Muscle of leg (tissue), 11 donors: ENCODE results near the gene CKB. TPM values are rescaled to one million over a fixed set of nuclear protein-coding genes. Genes with fewer than 3 reads are reported as not detected.

ENCODE experiments used
- DNase-seq: peaks from one replicate; pipeline ENCODE4 v3.0.0; 2013
- H3K27ac ChIP-seq: one replicate; pipeline ENCODE4 v1.5.1; 2013; ENCODE audit warnings: mild to moderate bottlenecking, low read length, control low read depth
- H3K27me3 ChIP-seq: one replicate; pipeline ENCODE4 v1.6.1; 2013; ENCODE audit warnings: low read length; ENCODE audit not compliant: control insufficient read depth, insufficient read depth
- H3K36me3 ChIP-seq: one replicate; pipeline ENCODE4 v1.6.1; 2013; ENCODE audit warnings: low read length; ENCODE audit not compliant: control insufficient read depth, insufficient read depth
- H3K4me1 ChIP-seq: one replicate; pipeline ENCODE4 v1.6.1; 2013; ENCODE audit warnings: low read length; ENCODE audit not compliant: control insufficient read depth, insufficient read depth
- H3K4me3 ChIP-seq: one replicate; pipeline ENCODE4 v1.5.1; 2013; ENCODE audit warnings: low read length, control low read depth
- H3K9me3 ChIP-seq: replicated peaks from 2 replicates; pipeline ENCODE4 v1.6.1; 2013; ENCODE audit warnings: low read depth, low read length; ENCODE audit not compliant: control insufficient read depth
- WGBS: methylation state at CpG from one replicate; pipeline ENCODE4 v1.1.5; 2013; ENCODE audit warnings: missing lambda C conversion rate; ENCODE audit not compliant: insufficient coverage; 5-methylcytosine and 5-hydroxymethylcytosine counted together
- polyA plus RNA-seq, 8 donors: library from polyadenylated mRNA; unstranded; fragments of 120-200 nt; gene quantifications; one replicate each; pipeline versions ENCODE4 v1.2.1 to v1.2.3, GENCODE V29; 2013; ENCODE audit warnings: inconsistent platforms in 1 of 8, low replicate concordance in 1 of 8; ENCODE audit not compliant: insufficient read length in 8 of 8, insufficient read depth in 1 of 8
- total RNA-seq: library from RNA; stranded (reverse); fragments of 120-200 nt; gene quantifications from one replicate; pipeline ENCODE4 v1.2.4, GENCODE V29; 2013

CKB gene
- total and polyA plus RNA-seq, 9 donors = 155 to 560 (median 329) TPM

DNA sequence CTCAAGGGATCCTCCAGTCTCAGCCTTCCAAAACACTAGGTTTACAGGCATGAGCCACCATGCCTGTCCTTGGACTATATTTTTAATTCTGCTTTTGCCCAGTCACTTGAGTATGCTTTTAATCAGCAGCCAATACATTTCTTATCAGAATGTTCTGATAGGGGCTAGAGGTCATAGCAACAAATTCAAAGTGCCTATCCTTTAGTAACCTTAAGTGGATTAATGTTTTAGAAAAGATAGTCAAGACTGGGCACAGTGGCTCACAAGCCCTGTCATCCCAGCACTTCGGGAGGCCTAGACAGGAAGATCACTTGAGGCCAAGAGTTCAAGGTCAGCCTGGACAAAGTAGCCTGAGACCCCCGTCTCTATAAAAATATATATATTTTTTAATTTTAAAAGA, 37.1 kb downstream of the CKB start:
- peaks cover 12% of the 10 kb centered on the region for H3K4me1 ChIP-seq
- H3K27ac ChIP-seq = no peak overlapping the region
- no peak for DNase-seq
- WGBS = no CpG with 5 or more reads among the region's 2 CpGs
- peaks cover 45% of the 10 kb centered on the region for H3K36me3 ChIP-seq
- H3K9me3 ChIP-seq = no peaks in the 10 kb centered on the region
- H3K4me3 ChIP-seq = no peak overlapping the region
- no peaks in the 10 kb centered on the region for H3K27me3 ChIP-seq

DNA sequence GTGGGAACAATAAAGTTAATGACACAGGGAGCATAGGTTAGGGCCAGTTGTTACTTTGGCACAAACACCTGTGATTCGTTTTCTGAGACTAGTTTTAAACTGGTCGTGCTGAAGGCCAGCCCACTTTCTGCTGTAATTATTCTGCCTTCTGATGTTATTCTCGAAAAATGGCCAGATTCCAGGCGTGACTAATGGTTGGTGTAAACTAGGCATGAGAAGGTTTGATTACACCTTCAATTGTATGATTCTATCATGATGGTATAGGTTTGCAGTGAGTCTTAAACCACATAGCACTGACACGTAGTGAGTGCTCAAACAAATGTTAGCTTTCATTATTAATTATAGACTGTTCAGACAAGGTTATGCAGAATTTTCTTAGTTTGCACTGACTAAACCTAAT, 39.0 kb downstream of the CKB start:
- Histone ChIP-seq H3K27me3 (no peaks in the 10 kb centered on the region), H3K27ac (no peak overlapping the region), H3K4me1 (peaks cover 5% of the 10 kb centered on the region), H3K9me3 (no peaks in the 10 kb centered on the region), H3K36me3 (peaks cover 43% of the 10 kb centered on the region), H3K4me3 (no peak overlapping the region)
- 50% methylated on average over 4 of the region's 5 CpGs for WGBS
- DNase-seq = no peak

DNA sequence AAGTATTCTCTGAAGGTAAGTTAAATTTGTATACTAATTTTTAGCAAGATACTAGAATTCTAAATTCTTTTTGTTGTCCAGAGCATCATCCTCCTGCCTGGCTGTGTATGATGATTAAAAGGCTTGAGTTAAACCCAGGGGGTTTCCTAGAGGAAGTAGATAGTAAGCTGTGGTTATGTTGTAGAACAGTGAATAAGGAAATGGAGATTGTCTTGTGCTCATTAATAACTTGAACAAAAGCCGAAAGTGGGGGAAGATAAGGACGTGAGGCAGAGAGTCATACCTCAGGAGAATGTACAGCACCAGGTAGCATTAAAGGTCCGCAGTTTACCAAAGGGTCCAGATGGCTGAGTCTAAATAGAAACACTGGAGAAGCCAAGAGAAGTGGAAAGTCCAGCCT, 42.0 kb downstream of the CKB start:
- WGBS = 79% methylated on average over 3 of the region's 3 CpGs
- no peak for DNase-seq
- Histone ChIP-seq H3K27ac (no peak overlapping the region), H3K36me3 (peaks cover 53% of the 10 kb centered on the region), H3K9me3 (no peaks in the 10 kb centered on the region), H3K4me1 (no peaks in the 10 kb centered on the region), H3K27me3 (no peaks in the 10 kb centered on the region), H3K4me3 (no peak overlapping the region)

DNA sequence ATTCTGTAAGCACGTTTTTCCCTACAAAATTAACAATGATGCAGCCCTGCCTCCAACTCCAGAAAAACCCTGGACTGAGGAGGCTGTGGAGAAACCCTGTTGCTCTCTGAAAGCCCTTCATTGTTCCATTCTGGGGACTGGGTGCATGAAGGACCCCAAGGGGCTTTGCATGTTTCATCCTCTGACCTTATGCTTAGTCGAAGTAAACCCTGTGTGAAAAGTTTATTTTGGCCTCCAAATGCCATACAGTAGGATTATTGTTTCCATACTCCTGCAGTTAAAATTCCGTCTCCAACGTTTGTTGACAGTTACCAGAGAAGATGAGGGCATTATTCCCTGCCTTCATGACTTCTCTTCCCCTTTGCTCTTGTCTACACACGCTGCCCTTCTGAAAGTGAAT, 46.0 kb downstream of the CKB start:
- Histone ChIP-seq H3K4me3 (no peak overlapping the region), H3K9me3 (no peaks in the 10 kb centered on the region), H3K4me1 (no peaks in the 10 kb centered on the region), H3K27me3 (no peaks in the 10 kb centered on the region), H3K27ac (no peak overlapping the region), H3K36me3 (peaks cover 50% of the 10 kb centered on the region)
- WGBS = 71% methylated on average over 1 of the region's 5 CpGs
- no peak for DNase-seq

DNA sequence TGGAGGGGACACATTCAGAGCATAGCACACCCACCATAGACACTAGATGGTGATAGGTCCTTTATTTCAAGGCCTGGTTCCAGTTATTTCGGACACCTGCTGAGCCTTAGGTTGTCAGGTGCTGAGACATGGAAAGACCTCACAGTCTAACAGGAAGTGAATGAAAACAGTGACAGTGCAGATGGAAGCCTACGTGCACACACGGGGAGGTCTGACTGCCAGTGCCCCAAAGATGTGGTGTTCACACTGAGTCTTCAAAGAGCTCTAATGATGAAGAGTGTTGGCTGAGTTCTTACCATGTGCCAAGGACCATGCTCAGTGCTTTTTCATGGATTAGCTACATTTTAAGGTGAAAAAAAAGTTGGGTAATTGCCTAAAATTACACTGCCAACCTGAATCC, 46.6 kb downstream of the CKB start:
- Histone ChIP-seq H3K27me3 (no peaks in the 10 kb centered on the region), H3K4me1 (no peaks in the 10 kb centered on the region), H3K9me3 (no peaks in the 10 kb centered on the region), H3K27ac (no peak overlapping the region), H3K4me3 (no peak overlapping the region), H3K36me3 (peaks cover 53% of the 10 kb centered on the region)
- no peak for DNase-seq
- WGBS = 87% methylated on average over 2 of the region's 3 CpGs

DNA sequence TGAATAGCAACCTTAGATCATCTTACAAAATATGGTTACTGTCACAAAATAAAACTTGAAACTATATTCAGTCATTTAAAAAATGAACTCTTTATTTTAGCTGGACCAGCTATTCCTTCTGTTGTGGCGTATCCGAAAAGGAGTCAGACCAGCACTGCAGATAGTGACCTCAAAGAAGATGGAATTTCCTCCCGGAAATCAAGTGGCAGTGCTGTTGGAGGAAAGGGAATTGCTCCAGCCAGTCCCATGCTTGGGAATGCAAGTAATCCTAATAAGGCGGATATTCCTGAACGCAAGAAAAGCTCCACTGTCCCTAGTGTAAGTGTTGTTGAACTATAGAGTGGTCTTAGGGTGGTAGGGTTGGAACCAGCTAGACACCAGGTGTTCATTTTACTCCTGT, 47.7 kb downstream of the CKB start:
- Histone ChIP-seq H3K4me3 (no peak overlapping the region), H3K27me3 (no peaks in the 10 kb centered on the region), H3K9me3 (no peaks in the 10 kb centered on the region), H3K36me3 (peaks cover 55% of the 10 kb centered on the region), H3K4me1 (no peaks in the 10 kb centered on the region), H3K27ac (no peak overlapping the region)
- no peak for DNase-seq
- WGBS = 91% methylated on average over 5 of the region's 5 CpGs

DNA sequence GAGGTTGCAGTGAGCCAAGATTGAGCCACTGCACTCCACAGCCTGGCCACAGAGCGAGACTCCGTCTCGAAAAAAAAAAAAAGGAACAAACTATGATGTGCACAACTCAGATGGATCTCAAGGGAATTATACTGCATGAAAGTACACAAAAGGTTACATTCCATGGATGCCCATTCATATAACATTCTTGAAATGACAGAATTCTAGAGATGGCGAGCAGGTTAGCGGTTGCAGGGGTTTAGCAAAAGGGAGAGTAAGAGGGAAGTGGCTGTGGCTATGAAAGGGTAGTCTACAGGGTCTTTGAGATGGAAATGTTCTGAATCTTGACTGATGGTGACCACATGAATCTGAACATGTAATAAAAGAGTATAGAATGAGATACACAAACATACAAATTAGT, 49.7 kb downstream of the CKB start:
- no peaks in the 10 kb centered on the region for H3K4me1 ChIP-seq
- H3K27ac ChIP-seq = no peak overlapping the region
- no peaks in the 10 kb centered on the region for H3K27me3 ChIP-seq
- H3K4me3 ChIP-seq = no peak overlapping the region
- peaks cover 64% of the 10 kb centered on the region for H3K36me3 ChIP-seq
- WGBS = no CpG with 5 or more reads among the region's 5 CpGs
- DNase-seq = no peak
- H3K9me3 ChIP-seq = no peaks in the 10 kb centered on the region

Other genes starting within 250 kb of the CKB start
- 99.8 TPM for gene EIF5, start 188.6 kb downstream of the CKB start, total RNA-seq
- 100 to 1,000 TPM; 133 to 208 (median 194) TPM for gene EIF5, start 188.6 kb downstream of the CKB start, polyA plus RNA-seq
- 59.1 TPM for gene MARK3, start 137.4 kb downstream of the CKB start, total RNA-seq
- gene MARK3, start 137.4 kb downstream of the CKB start, polyA plus RNA-seq = 10 to 100 TPM; 54.7 to 83.3 (median 60.0) TPM
- gene TRMT61A, start 6.4 kb upstream of the CKB start, total RNA-seq = 6.4 TPM
- gene TRMT61A, start 6.4 kb upstream of the CKB start, polyA plus RNA-seq = 1 to 10 TPM; 7.4 to 9.1 (median 7.8) TPM
- 17.8 TPM for gene BAG5, start 39.8 kb upstream of the CKB start, total RNA-seq
- 10 to 100 TPM; 14.3 to 23.3 (median 19.7) TPM for gene BAG5, start 39.8 kb upstream of the CKB start, polyA plus RNA-seq
- gene COA8, start 40.1 kb upstream of the CKB start, total RNA-seq = 59.1 TPM
- gene COA8, start 40.1 kb upstream of the CKB start, polyA plus RNA-seq = 10 to 100 TPM; 36.6 to 61.2 (median 47.6) TPM
- gene KLC1, start 106.4 kb upstream of the CKB start, total RNA-seq = 86.3 TPM
- gene KLC1, start 106.4 kb upstream of the CKB start, polyA plus RNA-seq = 100 to 1,000 TPM in 6 of 8 donors, 10 to 100 TPM in 2; 82.9 to 115 (median 104) TPM
- 6.9 TPM for gene XRCC3, start 192.6 kb upstream of the CKB start, total RNA-seq
- gene XRCC3, start 192.6 kb upstream of the CKB start, polyA plus RNA-seq = 10 to 100 TPM in 5 of 8 donors, 1 to 10 TPM in 3; 7.4 to 14.2 (median 11.5) TPM
- 34.2 TPM for gene ZFYVE21, start 193.0 kb upstream of the CKB start, total RNA-seq
- 10 to 100 TPM; 33.6 to 46.4 (median 41.6) TPM for gene ZFYVE21, start 193.0 kb upstream of the CKB start, polyA plus RNA-seq